Kidney (tissue), 14 donors: ENCODE results near the gene GNAI1. TPM values are rescaled to one million over a fixed set of nuclear protein-coding genes. Genes with fewer than 3 reads are reported as not detected.

Source experiments
- DNase-seq, 5 donors: peaks; one replicate each; pipeline ENCODE4 v3.0.0-alpha.2; 2013 to 2020
- FAIRE-seq: peaks from 2 replicates; lab custom pipeline; 2012; peaks lifted over from hg19 to GRCh38; lab: Jason Lieb, UNC
- H3K27ac ChIP-seq, 2 donors: one replicate each; pipeline ENCODE4 v1.7.0; 2013; ENCODE audit warnings: low read depth in 2 of 2, low read length in 2 of 2, inconsistent platforms in 1 of 2
- H3K27me3 ChIP-seq: one replicate; pipeline ENCODE4 v1.7.1; 2013; ENCODE audit warnings: low read length, inconsistent platforms; ENCODE audit not compliant: control insufficient read depth, insufficient read depth
- H3K36me3 ChIP-seq, 3 donors: one replicate each; pipeline versions ENCODE4 v1.7.0 to v1.7.1; 2013; ENCODE audit warnings: low read length in 3 of 3, control low read depth in 1 of 3, inconsistent platforms in 1 of 3; ENCODE audit not compliant: insufficient read depth in 3 of 3, control insufficient read depth in 2 of 3
- H3K4me1 ChIP-seq, 3 donors: one replicate each; pipeline versions ENCODE4 v1.7.0 to v1.7.1; 2013; ENCODE audit warnings: low read length in 3 of 3, inconsistent platforms in 1 of 3, low read depth in 1 of 3; ENCODE audit not compliant: control insufficient read depth in 2 of 3, insufficient read depth in 2 of 3
- H3K4me3 ChIP-seq, 3 donors: one replicate each; pipeline versions ENCODE4 v1.7.0 to v1.8.1; 2013; ENCODE audit warnings: low read length in 3 of 3, control low read depth in 1 of 3, inconsistent platforms in 1 of 3
- H3K9ac ChIP-seq, 3 donors: one replicate each; pipeline versions ENCODE4 v1.7.0 to v1.7.1; 2013; ENCODE audit warnings: low read length in 3 of 3, control low read depth in 1 of 3, inconsistent platforms in 1 of 3
- H3K9me3 ChIP-seq, 3 donors: one replicate each; pipeline versions ENCODE4 v1.7.0 to v1.7.1; 2013; ENCODE audit warnings: low read length in 3 of 3, control low read depth in 1 of 3, inconsistent platforms in 1 of 3; ENCODE audit not compliant: control insufficient read depth in 2 of 3, insufficient read depth in 1 of 3
- intact Hi-C: fragments of 100-400 bp; cut with DNase I; formaldehyde crosslinking; loops from one replicate; pipeline ENCODE4 v1.11.1; 2022
- polyA plus RNA-seq: library from polyadenylated mRNA; stranded (reverse); fragments of 350-450 nt; fragmentation: Illumina TruSeq; extraction: RNeasy Lipid Tissue Mini Kit (QIAGEN cat#74804); gene quantifications from one replicate; pipeline ENCODE4 v1.2.3, GENCODE V29; 2014; ENCODE audit warnings: low read depth, low replicate concordance; ENCODE audit not compliant: insufficient read depth
- total RNA-seq: library from RNA; stranded (reverse); fragmentation: NEBNext Ultra II Directional; extraction: Animal tissue kit (Norgen Biotek cat#: 25700); gene quantifications from one replicate; pipeline ENCODE4 v1.2.1, GENCODE V29; 2021
- TF ChIP-seq, protein P1 (sequence below): IDR thresholded peaks from 3 replicates; pipeline ENCODE4 v1.5.1; 2012; ENCODE audit warnings: mild to moderate bottlenecking, moderate library complexity, borderline replicate concordance; ENCODE audit not compliant: insufficient read depth; ENCODE audit errors: extremely low read depth
- donor health status: control.
- donor health status: control.
- donor health status: control.
- donor health status: control.
- donor health status: control.
- donor health status: DM: yes; HTN: yes; CAD: no.
- donor health status: Normal renal cell carcinoma (clear cell type).

Gene GNAI1
- total and polyA plus RNA-seq, 2 donors from 2014 or later: 41.9 to 105 TPM

DNA sequence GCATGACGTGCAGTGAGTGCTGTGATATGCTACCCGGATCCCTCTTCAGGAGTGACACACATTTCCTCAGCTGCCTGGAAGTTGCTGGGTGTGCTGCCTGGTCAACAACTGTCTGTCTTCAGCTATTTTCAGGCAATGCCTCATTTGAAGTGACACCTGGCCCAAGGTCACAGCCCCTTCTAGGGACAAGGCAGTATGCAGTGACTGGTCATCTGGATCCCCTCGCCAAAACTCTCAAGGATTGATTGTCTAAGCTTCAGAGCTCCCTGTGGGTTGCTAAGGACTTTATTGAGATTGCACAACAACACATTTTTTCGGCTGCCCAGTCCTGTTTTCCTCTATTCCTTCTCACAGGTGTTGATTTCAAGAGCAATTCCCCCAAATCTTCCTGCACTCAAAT lies 108.8 kb downstream of the GNAI1 start:
- H3K9me3 ChIP-seq: no peaks in the 10 kb centered on the region
- H3K36me3 ChIP-seq: no peaks in the 10 kb centered on the region
- no peak overlapping the region for H3K4me3 ChIP-seq
- H3K9ac ChIP-seq: no peak overlapping the region
- no peak for DNase-seq
- FAIRE-seq: no peak
- H3K27ac ChIP-seq: no peak overlapping the region
- TF ChIP-seq, protein P1, sequence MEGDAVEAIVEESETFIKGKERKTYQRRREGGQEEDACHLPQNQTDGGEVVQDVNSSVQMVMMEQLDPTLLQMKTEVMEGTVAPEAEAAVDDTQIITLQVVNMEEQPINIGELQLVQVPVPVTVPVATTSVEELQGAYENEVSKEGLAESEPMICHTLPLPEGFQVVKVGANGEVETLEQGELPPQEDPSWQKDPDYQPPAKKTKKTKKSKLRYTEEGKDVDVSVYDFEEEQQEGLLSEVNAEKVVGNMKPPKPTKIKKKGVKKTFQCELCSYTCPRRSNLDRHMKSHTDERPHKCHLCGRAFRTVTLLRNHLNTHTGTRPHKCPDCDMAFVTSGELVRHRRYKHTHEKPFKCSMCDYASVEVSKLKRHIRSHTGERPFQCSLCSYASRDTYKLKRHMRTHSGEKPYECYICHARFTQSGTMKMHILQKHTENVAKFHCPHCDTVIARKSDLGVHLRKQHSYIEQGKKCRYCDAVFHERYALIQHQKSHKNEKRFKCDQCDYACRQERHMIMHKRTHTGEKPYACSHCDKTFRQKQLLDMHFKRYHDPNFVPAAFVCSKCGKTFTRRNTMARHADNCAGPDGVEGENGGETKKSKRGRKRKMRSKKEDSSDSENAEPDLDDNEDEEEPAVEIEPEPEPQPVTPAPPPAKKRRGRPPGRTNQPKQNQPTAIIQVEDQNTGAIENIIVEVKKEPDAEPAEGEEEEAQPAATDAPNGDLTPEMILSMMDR: no peak
- no peaks in the 10 kb centered on the region for H3K27me3 ChIP-seq
- intact Hi-C loops: no loop called here
- H3K4me1 ChIP-seq: no peaks in the 10 kb centered on the region

DNA sequence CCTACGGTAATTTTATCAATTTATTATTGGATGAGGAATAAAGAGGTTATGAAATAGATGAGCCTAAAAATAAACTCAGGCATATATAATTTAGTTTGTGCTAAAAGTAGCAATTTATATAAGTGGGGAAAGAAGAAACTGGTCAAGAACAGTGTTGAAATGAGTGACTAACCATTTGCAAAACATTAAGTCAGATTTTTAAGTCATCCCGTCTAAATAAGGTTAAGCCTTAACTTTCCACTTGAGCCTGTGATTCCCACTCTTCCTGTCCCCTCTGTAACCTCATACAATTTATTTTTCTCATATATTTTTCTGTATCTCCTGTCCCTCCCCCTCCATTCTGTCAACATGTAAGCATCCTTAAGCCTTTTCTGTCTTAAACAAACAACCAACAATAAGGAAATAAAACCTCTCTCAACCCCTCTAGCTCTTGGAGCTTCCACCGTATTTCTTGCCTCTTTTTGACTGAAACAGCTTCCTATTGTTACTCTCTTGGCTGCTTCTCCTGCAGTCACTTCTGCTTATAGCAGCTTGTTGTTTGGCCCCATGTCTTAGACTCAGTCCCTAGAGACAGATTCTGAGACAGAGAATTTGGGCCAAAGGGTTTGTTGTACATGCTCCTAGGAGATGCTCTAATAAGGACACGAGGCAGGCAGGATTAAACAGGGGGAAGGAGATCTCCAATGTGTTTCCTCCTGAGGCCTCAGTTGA lies 109.7 kb downstream of the GNAI1 start:
- no peak overlapping the region for H3K27ac ChIP-seq
- no peak overlapping the region for H3K9ac ChIP-seq
- DNase-seq (peak in 1 of 5 donors; percentile 80), FAIRE-seq (no peak)
- TF ChIP-seq, protein P1: no peak
- no peak overlapping the region for H3K4me3 ChIP-seq
- H3K36me3 ChIP-seq: no peaks in the 10 kb centered on the region
- H3K4me1 ChIP-seq: no peaks in the 10 kb centered on the region
- H3K9me3 ChIP-seq: no peaks in the 10 kb centered on the region
- intact Hi-C loops: no loop called here
- no peaks in the 10 kb centered on the region for H3K27me3 ChIP-seq

DNA sequence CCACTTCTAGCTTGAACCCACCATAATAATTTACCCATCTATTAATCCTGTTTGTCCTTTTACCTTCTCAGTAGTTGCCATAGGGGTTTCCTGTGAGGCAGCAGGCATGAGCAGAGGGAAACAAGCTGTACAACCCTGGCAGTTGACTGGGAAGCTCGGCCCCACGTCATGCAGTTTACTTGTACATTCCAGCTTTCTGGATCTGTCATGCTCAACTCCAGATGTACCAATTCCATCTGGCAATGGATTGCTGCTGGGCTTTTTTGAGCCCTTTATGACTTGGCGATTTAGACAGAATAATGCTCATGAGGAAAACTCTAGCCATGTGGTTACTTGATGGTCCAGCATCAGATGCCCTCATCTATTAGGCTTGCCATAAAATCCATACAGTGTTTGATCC lies 112.5 kb downstream of the GNAI1 start:
- Histone ChIP-seq H3K4me3 (no peak overlapping the region), H3K27ac (no peak overlapping the region), H3K4me1 (no peaks in the 10 kb centered on the region), H3K9ac (no peak overlapping the region), H3K27me3 (no peaks in the 10 kb centered on the region), H3K36me3 (no peaks in the 10 kb centered on the region), H3K9me3 (no peaks in the 10 kb centered on the region)
- intact Hi-C loops: no loop called here
- DNase-seq: peak in 1 of 5 donors; percentile 34
- TF ChIP-seq, protein P1: no peak
- no peak for FAIRE-seq
